GM21526 (cell line): ENCODE measurements around the gene BABAM2.
"Not testable (repeated sequence)": the region's sequence is repeated elsewhere in the genome, so short reads cannot be mapped to it uniquely, and the experiment has no call there.

Source experiments
- ATAC-seq: cut with Tn5 transposase; IDR thresholded peaks from one replicate; pipeline ENCODE4 v1.9.1; 2021; ENCODE audit warnings: moderate library complexity; ENCODE audit not compliant: unreplicated experiment, low FRiP score

BABAM2 gene

GRCh38 chr2:28098501-28099225 lies 208.1 kb downstream of the BABAM2 start:
- no peak for ATAC-seq

GRCh38 chr2:28101123-28101522 lies 210.6 kb downstream of the BABAM2 start:
- no peak for ATAC-seq

DNA sequence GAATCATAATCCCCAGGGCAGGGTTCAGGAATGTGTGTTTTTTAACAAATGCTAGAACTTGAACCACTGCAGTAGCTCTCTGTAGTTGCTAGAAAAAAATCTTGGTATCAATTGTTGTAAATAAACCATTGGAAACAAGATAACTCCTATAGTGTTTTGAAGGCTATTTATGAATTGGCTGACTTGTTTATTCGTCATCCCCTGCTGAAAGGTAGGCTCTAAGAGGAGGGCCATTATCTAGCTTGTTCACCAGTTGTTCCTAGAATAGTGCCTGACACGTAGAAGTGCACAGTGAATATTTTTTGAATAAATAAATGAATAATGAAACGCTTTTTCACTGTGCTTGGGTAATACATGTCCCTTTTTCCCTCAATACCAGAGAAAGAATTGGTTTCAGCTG lies 211.4 kb downstream of the BABAM2 start:
- no peak for ATAC-seq

DNA sequence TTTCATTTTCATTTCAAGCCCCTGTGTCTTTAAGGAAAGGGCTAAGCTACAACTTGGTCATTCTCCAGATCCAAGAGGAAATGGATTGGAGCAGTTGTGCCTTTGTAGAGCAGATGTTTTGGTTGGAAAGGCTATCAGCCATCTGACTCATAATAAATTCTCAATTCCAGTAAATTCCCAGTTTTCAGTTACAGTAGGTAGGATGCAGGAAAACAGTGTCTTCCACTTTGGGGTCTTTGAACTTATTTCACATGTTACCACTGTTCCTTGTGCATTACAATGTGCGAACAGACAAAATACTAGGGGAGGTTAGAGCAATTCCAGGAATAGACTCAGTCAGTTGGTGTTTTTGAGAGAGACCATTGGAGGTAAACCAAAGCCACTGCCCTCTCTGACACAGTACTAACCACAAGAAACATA lies 211.9 kb downstream of the BABAM2 start:
- ATAC-seq: no peak

DNA sequence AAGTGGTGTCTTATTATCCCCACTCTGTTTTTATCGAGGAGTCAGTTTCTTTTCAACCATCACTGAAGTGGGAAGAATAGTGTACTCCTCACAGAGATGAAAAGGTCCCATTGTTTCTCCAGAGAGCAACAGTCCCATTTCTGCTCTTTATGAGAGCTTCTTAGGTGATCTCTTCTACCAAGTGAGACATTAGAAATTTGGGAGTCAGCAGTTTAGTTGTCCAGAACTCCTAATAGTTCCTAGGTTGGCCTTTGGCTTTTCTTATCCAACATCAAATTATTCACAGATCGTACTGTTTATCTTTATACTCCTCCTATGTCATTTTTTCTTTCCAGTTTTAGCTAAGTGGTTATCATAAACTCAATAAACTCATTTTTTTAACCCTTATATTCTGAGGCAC lies 213.1 kb downstream of the BABAM2 start:
- ATAC-seq: no peak

DNA sequence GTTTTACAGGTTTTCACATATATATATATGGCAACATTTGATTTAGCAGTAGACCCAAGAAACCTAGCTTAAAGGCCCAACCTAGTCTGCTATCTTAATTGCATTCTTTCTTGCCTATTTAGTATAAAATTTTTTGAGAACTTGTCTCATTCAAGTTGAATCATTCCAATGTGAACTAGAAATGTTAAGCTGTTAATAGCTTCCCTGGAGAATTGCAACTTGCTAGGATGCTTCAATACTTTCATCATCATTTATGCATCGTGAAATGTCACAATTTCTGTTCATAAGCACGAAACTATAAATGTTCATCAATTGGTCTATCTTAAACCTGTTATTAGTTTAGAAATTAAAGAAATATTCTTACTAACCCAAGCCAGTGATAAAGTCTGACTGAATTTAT lies 217.6 kb downstream of the BABAM2 start:
- ATAC-seq: no peak

- not testable (repeated sequence) for ATAC-seq
These were observed 223.2 kb downstream of the BABAM2 start for GRCh38 chr2:28113771-28114170.

DNA sequence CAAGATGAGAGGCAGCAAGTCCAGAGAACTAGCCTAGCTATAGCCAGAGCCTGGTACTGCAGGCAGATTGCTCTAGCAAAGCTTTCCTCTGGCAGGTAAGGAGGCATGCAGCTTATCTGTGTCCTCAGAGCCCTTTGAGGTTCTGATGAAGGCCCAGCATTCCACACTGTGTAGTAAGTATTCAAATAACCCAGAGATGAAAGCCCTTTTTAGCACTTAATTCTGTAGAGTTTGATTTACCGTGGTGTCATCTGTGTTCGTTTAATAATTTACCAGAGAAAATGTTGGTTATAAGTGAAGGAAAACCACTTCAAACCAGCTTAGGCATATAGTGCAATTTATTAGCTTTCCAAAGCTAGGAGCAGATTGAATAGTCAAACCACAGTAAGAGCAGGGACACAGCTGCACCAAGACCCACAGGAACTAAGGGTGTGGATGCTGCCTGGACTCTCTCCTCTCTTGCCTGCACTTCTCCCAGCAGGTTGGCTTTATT lies 226.6 kb downstream of the BABAM2 start:
- ATAC-seq: no peak

DNA sequence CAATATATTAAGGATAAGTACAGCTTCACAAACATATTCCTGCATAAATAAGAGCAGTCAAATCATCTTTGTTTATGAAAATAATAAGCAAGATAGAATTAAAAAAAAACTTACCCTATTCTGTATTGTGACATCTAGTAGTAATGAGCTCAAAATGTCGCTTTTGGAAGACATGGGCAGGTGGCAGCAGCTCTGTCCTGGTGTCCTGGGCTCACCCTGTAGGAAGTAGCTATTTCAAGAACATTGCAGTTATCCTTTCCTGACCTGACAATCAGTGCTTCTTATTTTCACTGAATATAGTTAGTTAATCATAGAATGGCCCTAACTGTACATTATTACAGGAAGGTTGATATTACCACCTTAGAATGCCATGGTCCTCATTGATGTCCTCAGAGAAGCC lies 229.1 kb downstream of the BABAM2 start:
- ATAC-seq: no peak

DNA sequence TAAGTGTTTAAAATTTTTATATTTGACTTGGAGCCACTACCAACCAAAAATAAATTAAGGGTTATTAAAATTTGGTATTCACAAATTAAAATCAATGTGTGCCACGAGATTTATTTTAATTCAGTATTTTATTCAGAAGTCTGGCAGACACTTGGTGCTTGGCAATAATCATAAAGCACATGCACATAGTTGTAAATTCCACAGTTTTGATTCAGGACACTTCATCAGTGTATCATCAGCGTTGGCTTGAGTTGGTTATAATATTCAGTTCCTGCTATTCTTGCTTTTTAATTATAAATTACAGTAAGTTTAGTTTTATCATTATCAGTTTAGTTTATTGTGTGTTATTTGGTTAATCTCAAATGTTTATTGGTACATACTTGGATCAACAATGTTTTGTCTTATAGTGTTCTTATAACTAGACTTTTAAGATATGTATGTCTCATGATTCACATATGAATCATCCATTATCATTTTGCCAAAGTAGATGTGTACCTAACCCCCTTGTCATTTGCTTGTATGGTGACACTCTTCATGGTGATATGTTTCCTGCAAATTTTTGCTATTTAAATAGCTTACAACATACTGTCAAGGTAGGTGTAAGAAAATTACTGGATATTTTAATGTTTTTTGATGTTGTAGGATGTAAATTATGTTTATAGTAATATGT lies 237.9 kb downstream of the BABAM2 start:
- no peak for ATAC-seq

- no peak for ATAC-seq
These were observed 239.6 kb downstream of the BABAM2 start for GRCh38 chr2:28129955-28130695.

DNA sequence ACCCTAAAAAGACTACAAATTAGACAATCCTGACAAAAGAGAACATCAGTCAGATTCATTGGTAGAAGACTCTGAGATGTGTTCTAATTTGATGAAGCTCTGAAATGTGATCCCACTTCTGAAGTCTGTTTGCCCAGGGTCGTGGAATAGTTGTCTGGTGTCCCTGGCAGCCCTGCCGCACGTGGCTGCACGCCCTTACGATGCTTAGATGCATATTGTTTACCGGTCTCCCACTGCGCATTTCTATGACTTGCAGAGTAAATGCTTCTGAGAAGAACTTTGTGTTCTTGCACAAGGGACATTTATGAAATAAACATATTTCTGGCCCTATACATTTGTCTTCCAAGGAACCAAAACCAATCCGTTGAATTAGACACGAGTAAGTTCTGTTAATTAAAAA lies 243.2 kb downstream of the BABAM2 start:
- ATAC-seq: no peak

GRCh38 chr2:28134262-28134812 lies 243.8 kb downstream of the BABAM2 start:
- no peak for ATAC-seq

GRCh38 chr2:28134857-28135256 lies 244.3 kb downstream of the BABAM2 start:
- ATAC-seq: no peak

DNA sequence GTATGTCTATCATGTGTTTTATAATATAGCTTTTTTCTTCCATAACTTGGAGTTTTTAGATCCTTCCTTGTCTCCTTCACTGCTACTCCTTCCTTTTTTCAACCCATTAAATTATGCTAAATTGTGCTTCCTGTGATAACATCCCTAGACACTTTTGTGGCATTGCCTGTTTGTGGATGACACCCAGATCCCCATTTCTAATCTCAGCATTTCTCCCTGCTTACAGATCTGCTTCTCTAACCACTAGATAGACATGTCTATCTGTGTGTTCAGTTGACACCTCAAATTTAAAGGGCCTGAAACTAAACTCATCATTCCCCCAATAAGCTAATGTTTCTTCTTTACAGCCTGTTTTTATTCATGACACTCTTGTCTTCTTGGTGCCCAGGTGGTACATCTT lies 244.8 kb downstream of the BABAM2 start:
- no peak for ATAC-seq

GRCh38 chr2:28135799-28136198 lies 245.3 kb downstream of the BABAM2 start:
- ATAC-seq: no peak

DNA sequence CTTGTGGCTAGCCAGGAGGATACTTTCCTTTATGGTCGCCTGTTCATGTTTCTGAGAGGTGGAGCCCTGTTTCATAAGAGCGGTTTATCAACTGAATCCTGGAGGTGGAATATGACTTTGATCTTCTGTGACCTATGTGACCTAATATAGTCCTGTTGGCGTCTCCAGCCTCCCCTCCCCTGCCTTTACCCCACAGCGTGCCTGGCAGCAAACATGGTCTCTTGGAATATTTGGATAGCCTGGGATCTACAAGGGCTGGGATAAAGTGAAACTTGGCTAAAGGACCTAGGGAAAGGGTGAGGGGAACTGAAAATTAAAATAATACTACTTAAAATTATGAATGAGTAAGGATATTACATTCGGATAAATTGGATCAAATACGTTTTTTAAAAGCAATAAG lies 246.0 kb downstream of the BABAM2 start:
- no peak for ATAC-seq

- ATAC-seq: no peak
These were observed 246.7 kb downstream of the BABAM2 start for GRCh38 chr2:28137221-28137620.

- no peak for ATAC-seq
These were observed 251.9 kb downstream of the BABAM2 start for GRCh38 chr2:28142386-28142785.

DNA sequence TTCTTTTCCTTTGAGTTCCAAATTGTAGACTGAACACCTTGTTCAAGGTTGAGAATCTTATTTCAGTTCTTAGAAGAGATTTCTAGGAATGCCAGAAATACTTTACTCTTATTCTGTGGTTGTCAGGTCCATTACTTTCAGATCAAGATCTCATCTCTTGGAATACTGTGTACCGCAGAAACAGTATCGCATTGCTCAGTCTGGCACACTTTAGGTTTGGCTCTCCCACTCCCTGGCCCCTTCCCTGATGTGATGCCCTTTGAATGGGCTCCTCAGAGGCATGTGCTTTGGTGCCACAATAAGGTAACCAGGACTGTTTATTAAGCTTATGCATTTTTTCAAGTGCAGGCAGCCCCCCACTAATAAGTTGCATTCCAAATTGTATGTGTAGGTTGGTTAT lies 257.5 kb downstream of the BABAM2 start:
- no peak for ATAC-seq

GRCh38 chr2:28148566-28148965 lies 258.0 kb downstream of the BABAM2 start:
- no peak for ATAC-seq
